Activated naive CD4-positive, alpha-beta T cell treated with anti-CD3 and anti-CD28 coated beads, Interleukin-2, amount 10 ng/mL, durations not matched to agents 7 days and 5 days (primary cell): ENCODE data around the gene VPS18.
"Not testable (repeated sequence)": the region's sequence is repeated elsewhere in the genome, so short reads cannot be mapped to it uniquely, and the experiment has no call there.

Experiments
- CTCF ChIA-PET: fragments of 350-600 bp; sonication (Branson Sonifier 250); formaldehyde crosslinking; loops from one replicate; lab custom pipeline; 2021; ENCODE audit warnings: antibody characterized with exemption; lab: Charles Lee
- DNase-seq: peaks from one replicate; pipeline ENCODE4 v3.0.0-alpha.2; 2020
- H3K27ac Mint-ChIP-seq: one replicate; pipeline ENCODE4 v1.8.0; 2021; ENCODE audit warnings: mild to moderate bottlenecking, moderate library complexity, mixed read lengths
- H3K27me3 Mint-ChIP-seq: one replicate; pipeline ENCODE4 v1.8.0; 2021; ENCODE audit warnings: mild to moderate bottlenecking, mixed read lengths
- H3K36me3 Mint-ChIP-seq: one replicate; pipeline ENCODE4 v1.8.0; 2021; ENCODE audit warnings: mixed read lengths
- H3K4me1 Mint-ChIP-seq: one replicate; pipeline ENCODE4 v1.8.0; 2021; ENCODE audit warnings: mixed read lengths
- H3K4me3 Mint-ChIP-seq: one replicate; pipeline ENCODE4 v1.8.0; 2021; ENCODE audit warnings: mild to moderate bottlenecking, moderate library complexity, mixed read lengths
- H3K9me3 Mint-ChIP-seq: one replicate; pipeline ENCODE4 v1.8.0; 2021; ENCODE audit warnings: mixed read lengths

VPS18 gene

DNA sequence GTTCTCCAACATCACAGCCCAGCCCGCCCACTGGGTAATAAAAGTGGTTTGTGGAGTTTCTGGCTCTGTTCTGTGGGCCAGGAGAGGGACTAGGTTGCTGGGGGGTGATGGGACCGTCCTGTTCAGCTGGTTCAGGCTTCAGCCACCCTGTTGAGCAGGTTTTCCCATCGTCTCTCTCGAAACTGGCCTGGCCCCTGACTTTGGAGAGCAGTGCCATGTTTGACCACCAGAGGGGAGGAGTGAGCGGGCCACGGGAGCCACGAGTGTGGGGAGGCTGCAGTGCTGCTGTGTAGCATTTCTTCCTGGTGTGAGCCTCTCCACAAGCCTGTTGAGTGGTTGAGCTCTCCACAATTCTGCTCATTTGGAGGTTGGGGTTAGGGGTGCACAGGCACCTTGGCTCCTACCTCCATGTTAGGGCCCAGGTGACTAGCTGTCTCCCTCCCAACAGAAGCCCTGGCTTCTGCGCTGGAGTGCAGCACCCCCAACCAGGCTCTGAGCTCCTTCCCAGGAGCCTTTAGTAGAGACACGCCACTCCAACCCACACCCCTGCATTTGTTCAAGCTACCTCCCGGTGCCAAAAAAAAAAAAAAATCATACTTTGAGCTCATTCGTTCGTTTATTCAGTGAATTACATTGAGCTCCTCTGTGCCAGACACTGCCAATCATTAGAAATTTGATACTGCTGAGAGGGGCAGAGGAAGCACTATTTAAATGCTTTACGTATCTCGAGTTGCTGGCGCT lies 36.5 kb upstream of the VPS18 start:
- Mint-ChIP-seq H3K36me3 (no peaks in the 10 kb centered on the region), H3K4me3 (no peak overlapping the region)
- CTCF ChIA-PET, result interaction anchor here (0.8 to 8.8 kb wide), 16 partner anchors 8 to 386 kb away, joined by 3 to 252 read pairs (median 5); partner anchors contain the start of genes SPINT1 and VPS18

DNA sequence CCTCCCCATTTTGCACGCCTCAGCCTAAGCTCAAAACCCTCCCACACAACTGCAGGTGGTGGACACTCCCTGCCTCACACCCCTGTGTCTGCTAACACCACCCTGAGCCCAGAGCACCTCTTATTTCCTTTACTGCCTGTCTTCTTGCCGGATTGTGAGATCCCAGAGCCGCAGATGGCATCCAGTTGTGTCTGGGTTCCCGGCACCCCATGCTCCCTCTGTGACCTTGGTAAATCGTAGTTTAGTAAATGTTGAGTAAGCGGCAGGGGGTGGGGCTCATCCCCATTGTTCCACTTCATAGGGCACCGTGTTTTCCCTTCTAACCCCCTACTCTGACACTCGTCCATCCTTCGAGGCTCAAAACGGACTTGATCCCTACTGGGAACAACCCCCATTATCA lies 35.5 kb upstream of the VPS18 start:
- Mint-ChIP-seq H3K4me1 (peaks cover 16% of the 10 kb centered on the region), H3K4me3 (no peak overlapping the region), H3K27ac (no peak overlapping the region), H3K9me3 (no peaks in the 10 kb centered on the region), H3K27me3 (peaks cover 24% of the 10 kb centered on the region), H3K36me3 (no peaks in the 10 kb centered on the region)
- DNase-seq, result no peak
- CTCF ChIA-PET, result interaction anchor here (0.8 to 8.8 kb wide), 15 partner anchors 9 to 180 kb away, joined by 3 to 252 read pairs (median 5); partner anchors contain the start of genes SPINT1 and VPS18

More for the DNA sequence above, 36.5 kb upstream of the VPS18 start:
- Mint-ChIP-seq H3K27ac (no peak overlapping the region), H3K9me3 (no peaks in the 10 kb centered on the region), H3K27me3 (peaks cover 19% of the 10 kb centered on the region), H3K4me1 (peaks cover 16% of the 10 kb centered on the region)
- DNase-seq, result peak; percentile 86

DNA sequence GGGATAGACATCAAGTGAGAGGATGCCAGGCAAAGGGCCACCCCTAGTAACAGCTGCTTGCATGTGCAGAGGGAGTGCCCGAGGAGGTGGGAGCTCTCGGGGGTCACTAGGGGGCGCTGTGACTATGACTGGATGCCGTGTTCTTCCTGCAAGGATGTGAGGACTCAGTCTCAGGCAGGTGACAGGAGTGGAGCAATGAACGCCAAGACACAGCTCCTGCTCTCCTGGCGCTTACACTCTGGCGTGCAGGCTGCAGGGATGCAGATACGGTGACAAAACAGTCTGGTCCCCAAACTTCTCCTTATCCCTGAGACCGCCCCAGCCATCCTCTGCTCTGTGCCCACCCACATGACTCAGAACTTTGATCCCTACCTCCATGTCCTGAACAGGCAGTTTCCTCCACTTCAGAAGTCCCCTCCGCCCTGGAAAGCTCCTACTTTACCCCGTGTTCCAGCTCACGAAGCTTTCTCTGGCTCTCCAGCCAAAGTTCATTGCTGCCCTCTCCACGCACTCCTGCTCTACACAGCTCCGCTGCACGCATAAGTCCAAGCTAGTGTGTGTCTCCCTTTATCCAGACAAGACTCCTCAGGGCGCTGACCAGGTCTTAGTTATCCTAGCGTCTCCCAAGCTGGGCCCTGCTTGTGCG lies 34.9 kb upstream of the VPS18 start:
- CTCF ChIA-PET, result interaction anchor here (0.7 to 8.8 kb wide), 13 partner anchors 9 to 181 kb away, joined by 3 to 252 read pairs (median 5); partner anchors contain the start of genes RAD51, SPINT1 and VPS18
- Mint-ChIP-seq H3K36me3 (no peaks in the 10 kb centered on the region), H3K27me3 (peaks cover 30% of the 10 kb centered on the region), H3K27ac (no peak overlapping the region), H3K4me1 (peaks cover 16% of the 10 kb centered on the region), H3K9me3 (no peaks in the 10 kb centered on the region), H3K4me3 (no peak overlapping the region)
- peak; percentile 92 for DNase-seq

DNA sequence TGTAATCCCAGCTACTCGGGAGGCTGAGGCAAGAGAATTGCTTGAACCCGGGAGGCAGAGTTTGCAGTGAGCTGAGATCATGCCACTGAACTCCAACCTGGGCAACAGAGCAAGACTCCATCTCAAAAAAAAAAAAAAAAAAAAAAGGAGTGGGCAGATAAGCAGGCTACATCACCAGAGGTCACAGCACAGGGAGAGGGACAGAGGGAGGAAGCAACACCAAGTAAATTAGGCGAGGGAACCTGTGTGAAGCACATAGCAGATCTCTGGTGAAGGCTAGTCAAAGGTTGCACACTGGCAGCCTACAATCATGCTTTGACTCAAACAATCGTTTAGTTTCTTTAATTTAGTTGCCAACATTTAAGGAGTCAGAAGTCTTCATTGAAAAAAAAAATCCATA lies 33.1 kb upstream of the VPS18 start:
- H3K36me3 Mint-ChIP-seq, H3K4me3 Mint-ChIP-seq, DNase-seq, H3K27ac Mint-ChIP-seq, H3K9me3 Mint-ChIP-seq: not testable (repeated sequence)
- H3K4me1 Mint-ChIP-seq, result peaks cover 16% of the 10 kb centered on the region
- peaks cover 36% of the 10 kb centered on the region for H3K27me3 Mint-ChIP-seq
- CTCF ChIA-PET, result interaction anchor here (8.8 kb wide), 1 partner anchor 37 kb away, joined by 252 read pairs; the partner anchor contains the start of gene VPS18

DNA sequence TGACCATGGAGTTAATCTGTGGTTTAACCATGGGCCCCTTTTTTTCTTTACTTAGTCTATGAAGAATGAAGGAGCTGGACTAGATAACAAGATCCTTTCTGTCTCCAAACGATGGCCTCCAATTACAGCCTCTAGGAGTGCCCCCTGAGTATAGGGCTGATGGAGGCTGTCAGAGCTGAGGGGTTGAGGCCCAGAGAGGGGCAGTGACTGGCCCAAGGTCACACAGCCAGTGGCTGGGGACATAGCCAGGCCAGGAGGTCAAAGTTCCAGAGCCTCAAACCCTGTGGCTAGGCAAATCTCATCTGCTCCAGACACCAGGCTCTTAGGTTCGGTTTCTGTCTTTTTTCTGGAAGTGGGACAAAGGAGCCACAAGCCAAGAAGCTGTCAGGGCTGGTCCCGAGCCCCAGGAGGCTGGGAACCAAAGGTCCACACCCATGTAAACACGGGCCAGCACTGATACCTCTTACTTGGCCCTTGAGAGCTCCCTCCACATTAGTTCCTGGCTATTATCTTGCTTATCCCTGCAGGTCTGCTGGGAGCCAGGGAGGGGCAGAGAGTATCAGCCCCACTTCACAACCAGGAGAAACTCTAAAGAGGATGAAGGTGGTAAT lies 30.5 kb upstream of the VPS18 start:
- CTCF ChIA-PET, result interaction anchor here (1.0 kb wide), 1 partner anchor 31 kb away, joined by 5 read pairs; the partner anchor contains the start of gene VPS18
- DNase-seq, result no peak
- no peaks in the 10 kb centered on the region for H3K9me3 Mint-ChIP-seq
- no peak overlapping the region for H3K27ac Mint-ChIP-seq
- H3K36me3 Mint-ChIP-seq, result no peaks in the 10 kb centered on the region
- peaks cover 8% of the 10 kb centered on the region for H3K4me1 Mint-ChIP-seq
- no peak overlapping the region for H3K4me3 Mint-ChIP-seq
- H3K27me3 Mint-ChIP-seq, result peaks cover 36% of the 10 kb centered on the region

DNA sequence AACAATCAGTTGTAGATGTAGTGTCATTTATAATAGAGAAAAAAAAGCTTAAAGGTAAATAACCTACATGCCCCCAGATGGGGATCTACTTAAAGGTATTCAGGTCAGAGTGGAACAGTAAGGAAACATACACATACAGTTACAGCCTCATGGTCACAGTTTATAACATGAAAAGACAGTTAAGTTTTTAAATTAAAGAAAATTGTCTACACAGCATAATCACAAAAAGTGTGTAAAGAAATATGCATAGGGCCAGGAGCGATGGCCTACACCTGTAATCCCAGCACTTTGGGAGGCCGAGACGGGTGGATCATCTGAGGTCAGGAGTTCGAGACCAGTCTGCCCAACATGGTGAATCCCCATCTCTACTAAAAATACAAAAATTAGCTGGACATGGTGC lies 27.1 kb upstream of the VPS18 start:
- Mint-ChIP-seq H3K9me3 (no peaks in the 10 kb centered on the region), H3K4me1 (peaks cover 3% of the 10 kb centered on the region), H3K36me3 (no peaks in the 10 kb centered on the region), H3K27ac (no peak overlapping the region), H3K4me3 (no peak overlapping the region), H3K27me3 (peaks cover 50% of the 10 kb centered on the region)
- CTCF ChIA-PET, result no interaction called here
- no peak for DNase-seq

DNA sequence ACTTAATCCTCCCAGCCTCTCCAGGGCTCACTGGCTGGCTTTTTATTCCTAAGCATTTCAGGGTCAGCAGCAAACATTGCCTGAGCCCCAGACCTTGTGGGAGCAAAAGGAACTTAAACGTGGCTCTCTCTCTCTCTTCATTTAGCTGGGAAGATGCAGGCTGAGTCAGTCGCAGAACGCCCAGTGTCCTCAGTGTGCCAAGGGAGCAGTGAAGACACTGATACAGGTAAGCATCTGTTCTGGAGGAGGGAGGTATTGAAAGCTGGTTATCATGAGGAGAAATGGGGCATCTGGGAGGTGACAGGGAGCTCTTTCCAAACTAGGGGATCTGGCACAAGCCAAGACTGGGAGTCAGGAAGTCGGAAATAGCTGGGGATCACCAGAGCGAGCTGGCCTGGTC lies 24.6 kb upstream of the VPS18 start:
- H3K27ac Mint-ChIP-seq, result no peak overlapping the region
- H3K36me3 Mint-ChIP-seq, result no peaks in the 10 kb centered on the region
- H3K4me1 Mint-ChIP-seq, result peaks cover 12% of the 10 kb centered on the region

DNA sequence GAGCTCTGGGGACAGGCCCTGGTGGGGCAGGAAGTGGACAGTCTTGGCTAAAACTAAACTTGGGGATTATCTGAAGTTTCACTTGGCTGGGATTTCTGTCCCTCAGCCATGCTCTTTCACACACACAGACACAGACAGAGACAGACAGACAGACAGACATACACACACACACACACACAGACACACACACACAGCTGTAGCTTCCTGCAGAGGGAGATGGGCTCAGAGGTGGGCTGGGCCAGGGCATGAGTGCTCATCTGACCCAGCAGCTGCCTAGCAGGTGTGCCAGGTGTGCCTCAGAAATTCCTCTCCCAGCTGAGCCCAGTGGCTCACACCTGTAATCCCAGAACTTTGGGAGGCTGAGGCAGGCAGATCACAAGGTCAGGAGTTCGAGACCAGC lies 23.5 kb upstream of the VPS18 start:
- Mint-ChIP-seq H3K27ac (no peak overlapping the region), H3K4me3 (no peak overlapping the region), H3K4me1 (peaks cover 12% of the 10 kb centered on the region), H3K27me3 (peaks cover 64% of the 10 kb centered on the region), H3K36me3 (no peaks in the 10 kb centered on the region), H3K9me3 (no peaks in the 10 kb centered on the region)
- CTCF ChIA-PET, result interaction anchor here (1.4 to 3.2 kb wide), 4 partner anchors 20 to 24 kb away, joined by 3 to 20 read pairs (median 8); partner anchors contain the start of gene VPS18
- DNase-seq, result no peak

More for the DNA sequence above, 24.6 kb upstream of the VPS18 start:
- Mint-ChIP-seq H3K9me3 (no peaks in the 10 kb centered on the region), H3K27me3 (peaks cover 58% of the 10 kb centered on the region), H3K4me3 (no peak overlapping the region)
- DNase-seq, result no peak
- CTCF ChIA-PET, result interaction anchor here (1.8 to 3.2 kb wide), 2 partner anchors 22 to 25 kb away, joined by 10 to 20 read pairs; partner anchors contain the start of gene VPS18

DNA sequence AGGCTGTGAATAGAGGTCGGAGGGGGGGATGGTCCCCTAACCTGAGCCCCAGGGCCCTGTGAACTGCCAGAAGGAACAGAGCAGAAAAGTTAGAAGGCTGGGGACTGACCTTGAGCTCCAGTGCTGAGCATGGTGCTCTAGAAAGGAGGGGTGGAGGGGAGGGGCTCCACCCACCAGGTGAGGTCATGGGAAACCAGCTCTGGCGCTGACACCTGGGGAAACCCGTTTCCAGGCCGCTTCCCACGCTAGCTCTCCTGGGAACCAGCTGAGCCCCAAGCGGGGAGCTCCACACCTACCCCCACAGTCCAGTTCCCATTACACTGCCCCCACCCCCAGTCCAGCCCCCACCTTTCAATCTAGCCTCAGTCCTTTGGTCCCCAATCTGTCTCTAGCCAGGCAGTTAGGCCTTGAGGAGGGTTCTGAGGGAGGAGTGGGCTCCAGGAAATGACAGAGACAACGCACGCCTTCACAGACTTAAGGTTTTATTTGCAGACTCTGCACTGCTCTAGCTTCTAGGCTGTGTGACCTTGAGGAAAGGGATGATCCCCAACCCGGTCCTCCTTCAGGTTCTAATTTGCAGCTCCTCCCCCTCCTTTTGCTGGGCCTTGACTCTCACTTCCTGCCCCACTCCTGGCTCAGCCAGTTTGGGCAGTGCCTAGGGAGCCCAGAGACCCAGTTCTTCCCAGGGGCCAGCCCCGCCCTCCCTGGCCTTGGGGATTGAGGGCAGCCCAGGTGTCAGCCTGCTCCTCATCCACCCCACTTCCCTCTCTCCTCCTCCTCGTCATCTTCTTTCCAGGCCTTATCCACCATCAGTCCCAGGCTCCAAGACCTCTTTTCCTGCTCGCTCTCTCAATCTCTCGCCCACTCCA lies 22.3 kb upstream of the VPS18 start:
- Mint-ChIP-seq H3K4me1 (peaks cover 12% of the 10 kb centered on the region), H3K27ac (no peak overlapping the region), H3K9me3 (no peaks in the 10 kb centered on the region), H3K36me3 (no peaks in the 10 kb centered on the region), H3K4me3 (no peak overlapping the region), H3K27me3 (peaks cover 71% of the 10 kb centered on the region)
- CTCF ChIA-PET, result interaction anchor here (0.7 to 3.2 kb wide), 5 partner anchors 10 to 24 kb away, joined by 3 to 20 read pairs (median 3); partner anchors contain the start of gene VPS18
- DNase-seq, result no peak

DNA sequence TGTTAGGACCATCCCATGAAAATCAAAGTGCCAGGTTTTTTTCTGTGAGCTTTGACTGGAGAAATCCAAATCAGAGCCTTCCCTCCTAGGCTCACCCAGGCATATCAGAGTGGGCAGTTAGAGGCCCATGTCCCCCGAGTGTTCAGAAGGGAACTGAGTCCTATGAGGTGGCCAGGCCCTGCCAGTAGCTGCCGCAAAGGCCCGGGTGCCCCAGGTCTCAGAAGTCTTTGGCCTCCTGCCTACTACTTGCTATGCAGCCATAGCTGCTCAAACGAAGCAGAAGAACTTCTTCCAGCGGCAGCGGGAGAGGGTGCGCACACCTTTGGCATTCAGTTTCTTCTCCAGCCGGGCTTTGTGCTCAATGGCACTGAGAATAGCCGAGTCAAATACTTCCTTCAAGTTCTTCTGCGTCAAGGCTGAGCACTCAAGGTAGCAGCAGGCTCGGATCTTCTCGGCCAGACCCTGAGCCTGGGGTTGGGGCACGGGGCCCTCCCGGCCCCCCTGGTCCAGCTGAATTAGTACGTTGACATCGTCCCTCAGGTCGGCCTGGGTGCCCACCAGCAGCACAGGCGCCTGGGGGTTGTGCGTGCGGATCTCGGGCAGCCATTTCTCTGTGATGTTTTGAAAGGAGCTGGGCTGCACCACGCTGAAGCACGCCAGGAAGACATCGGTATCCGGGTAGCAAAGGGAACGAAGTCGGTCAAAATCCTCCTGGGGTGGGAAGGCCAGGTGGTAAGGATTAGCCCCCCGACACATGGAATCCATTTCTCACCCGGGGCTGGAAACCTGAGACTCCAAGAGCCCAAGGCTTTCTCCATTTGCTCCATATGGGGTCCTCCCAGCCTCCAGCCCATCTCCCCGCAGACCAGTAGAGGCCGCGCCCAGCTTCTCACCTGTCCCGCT lies 21.2 kb upstream of the VPS18 start:
- no peak for DNase-seq
- CTCF ChIA-PET, result interaction anchor here (0.7 to 4.8 kb wide), 7 partner anchors 13 to 25 kb away, joined by 3 to 20 read pairs (median 4); partner anchors contain the start of gene VPS18
- H3K27me3 Mint-ChIP-seq, result peaks cover 71% of the 10 kb centered on the region
- H3K4me3 Mint-ChIP-seq, result peak overlapping the region; percentile 65
- no peaks in the 10 kb centered on the region for H3K36me3 Mint-ChIP-seq
- peaks cover 14% of the 10 kb centered on the region for H3K4me1 Mint-ChIP-seq
- no peak overlapping the region for H3K27ac Mint-ChIP-seq
- no peaks in the 10 kb centered on the region for H3K9me3 Mint-ChIP-seq

DNA sequence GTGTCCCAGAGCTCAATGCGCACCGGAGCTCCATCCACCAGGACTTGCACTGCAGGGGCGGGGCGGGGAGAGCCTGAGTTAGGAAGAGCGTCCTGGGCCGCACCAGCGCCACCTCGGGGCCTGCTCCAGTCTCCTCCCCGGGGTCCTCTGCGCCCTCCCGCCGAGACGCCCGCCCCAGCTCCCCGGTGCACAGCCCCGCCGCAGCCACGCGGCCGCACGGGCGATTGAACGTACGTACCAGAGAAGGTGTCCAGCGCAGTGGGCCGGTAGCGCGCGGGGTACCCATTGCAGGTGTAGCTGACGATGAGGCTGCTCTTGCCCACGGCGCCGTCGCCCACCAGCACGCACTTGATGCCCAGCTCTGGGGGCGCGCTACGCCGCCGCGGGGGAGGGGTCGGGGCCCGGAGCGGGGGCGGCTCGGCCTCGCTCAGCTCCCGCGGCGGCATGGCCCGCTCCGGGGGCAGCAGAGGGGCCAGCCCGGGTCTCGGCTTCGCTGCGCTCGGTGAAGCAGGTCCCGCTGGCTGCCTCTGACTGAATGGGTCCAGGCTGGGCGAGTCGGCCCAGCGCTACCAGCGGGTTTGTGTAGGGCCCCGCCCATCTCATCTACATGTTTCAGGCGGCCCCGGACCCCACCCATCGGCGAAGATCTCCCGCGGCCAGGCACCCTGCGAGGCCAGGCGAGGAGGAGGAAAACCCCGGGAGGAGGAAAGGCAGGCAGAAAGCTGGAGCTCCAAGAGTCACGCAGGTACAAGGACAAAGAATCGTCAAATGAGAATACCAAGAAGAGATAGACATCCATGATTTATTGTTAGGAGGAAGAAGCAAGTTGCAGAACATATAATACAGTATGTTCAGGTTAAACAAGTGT lies 20.3 kb upstream of the VPS18 start, which contains the start of gene RHOV:
Gene RHOV (minus strand): TSS at position 541 of the 868 bp plus-strand sequence. CDS start 95 bp downstream, at position 446.
- H3K36me3 Mint-ChIP-seq, result no peaks in the 10 kb centered on the region
- H3K27me3 Mint-ChIP-seq, result peaks cover 71% of the 10 kb centered on the region
- H3K27ac Mint-ChIP-seq, result no peak within 1 kb of the TSS
- no peaks in the 10 kb centered on the region for H3K9me3 Mint-ChIP-seq
- CTCF ChIA-PET, result interaction anchor here (0.7 to 4.8 kb wide), 7 partner anchors 12 to 26 kb away, joined by 3 to 20 read pairs (median 4); partner anchors contain the start of gene VPS18
- DNase-seq, result peak; percentile 68
- H3K4me1 Mint-ChIP-seq, result peaks cover 18% of the 10 kb centered on the region
- H3K4me3 Mint-ChIP-seq, result peak within 1 kb of the TSS; percentile 69
